Panc1 (cell line): ENCODE measurements around the gene RIOX2. TPM values are rescaled to one million over a fixed set of nuclear protein-coding genes. Genes with fewer than 3 reads are reported as not detected.

Experiments used
- ATAC-seq: fragments of 200-7000 bp; cut with Tn5 transposase; 2 replicates; pipeline ENCODE4 v1.9.1; 2020; ENCODE audit warnings: mild to moderate bottlenecking, moderate library complexity
- BruUV-seq: library from RNA; stranded (reverse); fragments of 400-500 nt; replicated peaks from 2 replicates; lab custom pipeline; 2021; lab: Mats Ljungman, UMichigan
- CTCF ChIA-PET: fragments of 300-600 bp; sonication (Branson Sonifier 250); formaldehyde crosslinking; loops from one replicate; lab custom pipeline; 2022; ENCODE audit warnings: antibody characterized with exemption; lab: Charles Lee
- POLR2A ChIA-PET: fragments of 300-600 bp; sonication (Branson Sonifier 250); formaldehyde crosslinking; loops from one replicate; lab custom pipeline; 2022; ENCODE audit warnings: antibody characterized with exemption; lab: Charles Lee
- DNase-seq: peaks from one replicate; pipeline ENCODE4 v3.0.0-alpha.2; 2010; ENCODE audit warnings: low read depth, low spot score
- H3K27ac ChIP-seq: 2 replicates; pipeline ENCODE4 v1.5.1; 2011; ENCODE audit warnings: mild to moderate bottlenecking, low read length, inconsistent platforms
- H3K27me3 ChIP-seq: fragments of 200-500 bp; sonication (Bioruptor generic); 2 replicates; pipeline ENCODE4 v1.6.0; 2014; ENCODE audit warnings: low read length, inconsistent platforms; ENCODE audit not compliant: control insufficient read depth, insufficient read depth
- H3K36me3 ChIP-seq: fragments of 200-500 bp; sonication (Bioruptor generic); 2 replicates; pipeline ENCODE4 v1.5.1; 2014; ENCODE audit warnings: inconsistent platforms, mild to moderate bottlenecking, low read length, moderate library complexity; ENCODE audit not compliant: control insufficient read depth, insufficient read depth
- H3K4me1 ChIP-seq: 2 replicates; pipeline ENCODE4 v1.5.1; 2011; ENCODE audit warnings: inconsistent platforms, mild to moderate bottlenecking, low read length, moderate library complexity; ENCODE audit not compliant: control insufficient read depth, insufficient read depth
- H3K4me3 ChIP-seq, 2 experiments: 2 replicates each; pipeline ENCODE4 v1.5.1; 2011 to 2012; ENCODE audit warnings: low read depth in 2 of 2, low read length in 2 of 2, mild to moderate bottlenecking in 2 of 2, inconsistent platforms in 1 of 2, moderate library complexity in 1 of 2
- H3K9me3 ChIP-seq: fragments of 200-500 bp; sonication (Bioruptor generic); 2 replicates; pipeline ENCODE4 v1.5.1; 2014; ENCODE audit warnings: low read depth, mild to moderate bottlenecking, inconsistent platforms, low read length, moderate library complexity; ENCODE audit not compliant: control insufficient read depth, insufficient read depth
- POLR2AphosphoS5 ChIP-seq: IDR thresholded peaks from 2 replicates; pipeline ENCODE4 v1.6.1; 2012; ENCODE audit warnings: mild to moderate bottlenecking, low read depth, low read length, moderate library complexity
- REST ChIP-seq, 2 experiments: IDR thresholded peaks; 2 replicates each; pipeline ENCODE4 v1.6.1; 2011 to 2012; ENCODE audit warnings: low read depth in 2 of 2, control low read depth in 1 of 2, low read length in 1 of 2, mild to moderate bottlenecking in 1 of 2, moderate library complexity in 1 of 2; ENCODE audit not compliant: insufficient read depth in 1 of 2
- SIN3A ChIP-seq: IDR thresholded peaks from 2 replicates; pipeline ENCODE4 v1.6.1; 2012; ENCODE audit warnings: low read depth, mild to moderate bottlenecking, low read length, moderate library complexity, borderline replicate concordance; ENCODE audit not compliant: insufficient read depth
- TCF7L2 ChIP-seq: IDR thresholded peaks from 2 replicates; pipeline ENCODE4 v1.6.1; 2011; ENCODE audit warnings: mild to moderate bottlenecking, low read depth, low read length, inconsistent platforms
- in situ Hi-C: cut with HindIII; loops from 2 replicates; pipeline ENCODE4 v1.10.0; 2016; ENCODE audit warnings: low sequenced_read_pairs, low pct_unique_long_range_greater_than_20kb
- intact Hi-C: fragments of 100-400 bp; cut with micrococcal nuclease; formaldehyde crosslinking; loops from one replicate; pipeline ENCODE4 v1.10.0; 2022; ENCODE audit not compliant: unreplicated experiment
- total RNA-seq: library from RNA; stranded (reverse); gene quantifications from one replicate; pipeline ENCODE4 v1.2.1, GENCODE V29; 2021; ENCODE audit not compliant: unreplicated experiment
- TF ChIP-seq, protein P1 (sequence below): fragments of 450-650 bp; IDR thresholded peaks from 2 replicates; pipeline ENCODE4 v1.5.1; 2017; ENCODE audit warnings: mild to moderate bottlenecking

Gene RIOX2
- total RNA-seq, 1 experiment from 2014 or later = 44.1 TPM

DNA sequence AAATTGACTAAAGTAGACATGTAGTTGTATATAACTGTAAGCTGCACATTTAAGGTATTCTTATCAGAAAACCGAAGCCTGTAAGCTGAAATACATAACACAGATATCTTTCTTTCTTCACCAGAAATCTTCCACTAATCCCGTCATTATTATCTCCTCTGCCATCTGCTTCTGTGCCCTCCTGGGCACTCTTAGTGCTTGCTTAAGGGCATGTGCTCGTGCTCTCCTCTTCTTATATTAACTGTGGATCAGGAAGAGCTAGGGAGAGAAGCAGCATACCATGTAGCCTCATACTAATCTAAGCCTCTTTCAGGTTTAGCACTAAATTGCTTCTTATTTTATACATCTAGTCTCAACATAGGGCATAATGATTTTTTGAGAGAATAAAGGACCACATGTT lies 60.8 kb downstream of the RIOX2 start:
- no peaks in the 10 kb centered on the region for H3K27me3 ChIP-seq
- BruUV-seq = no TSS peak
- in situ Hi-C loops (no loop called here), intact Hi-C loops (loop anchor here (10.0 kb wide), 1 partner anchor 87 kb away; the partner anchor contains the start of gene CRYBG3)
- POLR2A ChIA-PET = no interaction called here
- CTCF ChIA-PET = no interaction called here
- peaks cover 17% of the 10 kb centered on the region; the same call in 1 of the 2 replicates for H3K4me1 ChIP-seq
- TF ChIP-seq REST (IDR thresholded peaks at IDR 0.05; ENCODE audit: insufficient read depth in 1 of 2, low read depth in 2 of 2, low read length in 1 of 2) (no peak), TCF7L2 (no peak), SIN3A (no peak), POLR2AphosphoS5 (no peak)
- TF ChIP-seq, protein P1, sequence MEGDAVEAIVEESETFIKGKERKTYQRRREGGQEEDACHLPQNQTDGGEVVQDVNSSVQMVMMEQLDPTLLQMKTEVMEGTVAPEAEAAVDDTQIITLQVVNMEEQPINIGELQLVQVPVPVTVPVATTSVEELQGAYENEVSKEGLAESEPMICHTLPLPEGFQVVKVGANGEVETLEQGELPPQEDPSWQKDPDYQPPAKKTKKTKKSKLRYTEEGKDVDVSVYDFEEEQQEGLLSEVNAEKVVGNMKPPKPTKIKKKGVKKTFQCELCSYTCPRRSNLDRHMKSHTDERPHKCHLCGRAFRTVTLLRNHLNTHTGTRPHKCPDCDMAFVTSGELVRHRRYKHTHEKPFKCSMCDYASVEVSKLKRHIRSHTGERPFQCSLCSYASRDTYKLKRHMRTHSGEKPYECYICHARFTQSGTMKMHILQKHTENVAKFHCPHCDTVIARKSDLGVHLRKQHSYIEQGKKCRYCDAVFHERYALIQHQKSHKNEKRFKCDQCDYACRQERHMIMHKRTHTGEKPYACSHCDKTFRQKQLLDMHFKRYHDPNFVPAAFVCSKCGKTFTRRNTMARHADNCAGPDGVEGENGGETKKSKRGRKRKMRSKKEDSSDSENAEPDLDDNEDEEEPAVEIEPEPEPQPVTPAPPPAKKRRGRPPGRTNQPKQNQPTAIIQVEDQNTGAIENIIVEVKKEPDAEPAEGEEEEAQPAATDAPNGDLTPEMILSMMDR = no peak
- no peak for ATAC-seq
- no peaks in the 10 kb centered on the region for H3K9me3 ChIP-seq
- no peak overlapping the region for H3K27ac ChIP-seq
- no peak for DNase-seq
- H3K4me3 ChIP-seq = no peak overlapping the region
- 0 out of 2 replicates have a peak, but pooled peaks cover under 1% of the 10 kb centered on the region for H3K36me3 ChIP-seq

GRCh38 chr3:97910931-97911351 lies 61.3 kb downstream of the RIOX2 start:
- peak; percentile 42; the same call in 1 of the 2 replicates for ATAC-seq
- POLR2A ChIA-PET = no interaction called here

More at GRCh38 chr3:97910931-97911351, 61.3 kb downstream of the RIOX2 start:
- no peak overlapping the region for H3K27ac ChIP-seq
- peak overlapping the region in 1 of 2 experiments; percentile 48; a peak in 1 of 4 replicates for H3K4me3 ChIP-seq
- H3K9me3 ChIP-seq = no peaks in the 10 kb centered on the region
- intact Hi-C loops (loop anchor here (10.0 kb wide), 1 partner anchor 86 kb away; the partner anchor contains the start of gene CRYBG3), in situ Hi-C loops (no loop called here)
- H3K27me3 ChIP-seq = no peaks in the 10 kb centered on the region
- CTCF ChIA-PET = no interaction called here
- peaks cover 17% of the 10 kb centered on the region; the same call in 1 of the 2 replicates for H3K4me1 ChIP-seq
- no peaks in the 10 kb centered on the region for H3K36me3 ChIP-seq
- TF ChIP-seq REST (IDR thresholded peaks at IDR 0.05; ENCODE audit: insufficient read depth in 1 of 2, low read depth in 2 of 2, low read length in 1 of 2) = no peak
- no peak for TF ChIP-seq TCF7L2
- TF ChIP-seq, protein P1 = no peak
- no peak for TF ChIP-seq SIN3A
- TF ChIP-seq POLR2AphosphoS5 = no peak
- no TSS peak for BruUV-seq
- DNase-seq = no peak
